K562 (cell line): ENCODE measurements around the gene PLEKHA1.

Experiments used
- CEBPG ChIP-seq, 3 experiments: fragments of 200-800 bp in 1 of 3; sonication (Bioruptor generic) in 1 of 3; sonication (generic) in 1 of 3; formaldehyde crosslinking in 1 of 3; IDR thresholded peaks in 2 of 3; conservative IDR thresholded peaks in 1 of 3; 2 replicates each; pipeline versions ENCODE4 v1.6.1 to v1.8.0; 2016 to 2022; ENCODE audit warnings: missing compliant biosample characterization in 2 of 3, missing genetic modification characterization in 2 of 3, mild to moderate bottlenecking in 1 of 3, missing genetic modification reagents in 1 of 3
- ETV6 ChIP-seq, 3 experiments: fragments of 150-350 bp in 1 of 3; sonication (generic) in 1 of 3; formaldehyde crosslinking in 1 of 3; IDR thresholded peaks; 2 replicates each; pipeline versions ENCODE4 v1.6.1 to v1.8.0; 2014 to 2022; ENCODE audit warnings: borderline replicate concordance in 2 of 3, low read depth in 2 of 3, antibody characterized with exemption in 1 of 3, low read length in 1 of 3, mild to moderate bottlenecking in 1 of 3, missing genetic modification reagents in 1 of 3
- LARP7 ChIP-seq: fragments of 450-650 bp; IDR thresholded peaks from 2 replicates; pipeline ENCODE4 v1.6.1; 2016
- NCOA6 ChIP-seq: fragments of 450-650 bp; IDR thresholded peaks from 2 replicates; pipeline ENCODE4 v1.6.1; 2017; ENCODE audit warnings: mild to moderate bottlenecking
- NFATC3 ChIP-seq: fragments of 450-650 bp; IDR thresholded peaks from 2 replicates; pipeline ENCODE4 v1.6.1; 2017; ENCODE audit warnings: mild to moderate bottlenecking
- POLR2A ChIP-seq: fragments of 450-650 bp; conservative IDR thresholded peaks from 2 replicates; pipeline ENCODE4 v1.6.1; 2016
- SMARCE1 ChIP-seq: fragments of 450-650 bp; IDR thresholded peaks from 2 replicates; pipeline ENCODE4 v1.7.1; 2016; ENCODE audit warnings: mild to moderate bottlenecking
- TF ChIP-seq, protein P1 (sequence below): sonication (generic); formaldehyde crosslinking; IDR thresholded peaks from 2 replicates; pipeline ENCODE4 v1.8.0; 2023; ENCODE audit warnings: missing genetic modification reagents, mild to moderate bottlenecking, borderline replicate concordance
- TF ChIP-seq, protein P2 (sequence below), 3 experiments: fragments of 200-800 bp in 1 of 3; fragments of 250-450 bp in 1 of 3; fragments of 450-650 bp in 1 of 3; sonication (Bioruptor Pico) in 1 of 3; sonication (Bioruptor generic) in 1 of 3; formaldehyde crosslinking in 1 of 3; IDR thresholded peaks; 2 replicates each; pipeline versions ENCODE4 v1.6.1 to v1.8.0; 2016 to 2022; ENCODE audit warnings: mild to moderate bottlenecking in 2 of 3, missing genetic modification characterization in 2 of 3, missing compliant biosample characterization in 1 of 3, moderate library complexity in 1 of 3
- TF ChIP-seq, protein P3 (sequence below): sonication (generic); formaldehyde crosslinking; IDR thresholded peaks from 2 replicates; pipeline ENCODE4 v1.8.1; 2023; ENCODE audit warnings: mild to moderate bottlenecking, missing genetic modification reagents
- TF ChIP-seq, protein P4 (sequence below), 3 experiments: IDR thresholded peaks in 2 of 3; conservative IDR thresholded peaks in 1 of 3; 2 replicates each; pipeline ENCODE4 v1.5.1; 2011 to 2012; ENCODE audit warnings: low read length in 3 of 3, mild to moderate bottlenecking in 3 of 3, control low read depth in 2 of 3, improper control_type of control experiment in 1 of 3, inconsistent platforms in 1 of 3, low read depth in 1 of 3, mixed read lengths in 1 of 3, moderate library complexity in 1 of 3; ENCODE audit not compliant: insufficient read depth in 2 of 3

DNA sequence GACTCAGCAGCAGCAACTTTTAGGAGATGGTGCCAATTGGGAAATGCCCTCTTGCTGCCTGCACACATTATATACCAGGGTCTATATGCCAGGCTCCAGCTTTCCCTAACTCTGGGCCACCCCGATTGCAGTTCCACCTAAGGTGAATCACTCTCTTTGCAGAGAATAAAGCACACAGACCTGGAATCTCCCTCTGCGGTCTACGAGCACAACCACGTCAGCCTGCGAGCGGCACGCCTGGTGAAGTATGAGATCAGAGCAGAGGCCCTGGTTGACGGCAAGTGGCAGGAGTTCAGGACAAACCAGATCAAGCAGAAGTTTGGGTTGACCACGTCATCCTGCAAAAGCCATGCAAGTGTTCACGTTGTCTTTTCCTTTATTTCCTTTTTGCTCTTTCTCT, 38.2 kb upstream of the PLEKHA1 start:
- TF ChIP-seq SMARCE1, result no peak
- TF ChIP-seq, protein P1, sequence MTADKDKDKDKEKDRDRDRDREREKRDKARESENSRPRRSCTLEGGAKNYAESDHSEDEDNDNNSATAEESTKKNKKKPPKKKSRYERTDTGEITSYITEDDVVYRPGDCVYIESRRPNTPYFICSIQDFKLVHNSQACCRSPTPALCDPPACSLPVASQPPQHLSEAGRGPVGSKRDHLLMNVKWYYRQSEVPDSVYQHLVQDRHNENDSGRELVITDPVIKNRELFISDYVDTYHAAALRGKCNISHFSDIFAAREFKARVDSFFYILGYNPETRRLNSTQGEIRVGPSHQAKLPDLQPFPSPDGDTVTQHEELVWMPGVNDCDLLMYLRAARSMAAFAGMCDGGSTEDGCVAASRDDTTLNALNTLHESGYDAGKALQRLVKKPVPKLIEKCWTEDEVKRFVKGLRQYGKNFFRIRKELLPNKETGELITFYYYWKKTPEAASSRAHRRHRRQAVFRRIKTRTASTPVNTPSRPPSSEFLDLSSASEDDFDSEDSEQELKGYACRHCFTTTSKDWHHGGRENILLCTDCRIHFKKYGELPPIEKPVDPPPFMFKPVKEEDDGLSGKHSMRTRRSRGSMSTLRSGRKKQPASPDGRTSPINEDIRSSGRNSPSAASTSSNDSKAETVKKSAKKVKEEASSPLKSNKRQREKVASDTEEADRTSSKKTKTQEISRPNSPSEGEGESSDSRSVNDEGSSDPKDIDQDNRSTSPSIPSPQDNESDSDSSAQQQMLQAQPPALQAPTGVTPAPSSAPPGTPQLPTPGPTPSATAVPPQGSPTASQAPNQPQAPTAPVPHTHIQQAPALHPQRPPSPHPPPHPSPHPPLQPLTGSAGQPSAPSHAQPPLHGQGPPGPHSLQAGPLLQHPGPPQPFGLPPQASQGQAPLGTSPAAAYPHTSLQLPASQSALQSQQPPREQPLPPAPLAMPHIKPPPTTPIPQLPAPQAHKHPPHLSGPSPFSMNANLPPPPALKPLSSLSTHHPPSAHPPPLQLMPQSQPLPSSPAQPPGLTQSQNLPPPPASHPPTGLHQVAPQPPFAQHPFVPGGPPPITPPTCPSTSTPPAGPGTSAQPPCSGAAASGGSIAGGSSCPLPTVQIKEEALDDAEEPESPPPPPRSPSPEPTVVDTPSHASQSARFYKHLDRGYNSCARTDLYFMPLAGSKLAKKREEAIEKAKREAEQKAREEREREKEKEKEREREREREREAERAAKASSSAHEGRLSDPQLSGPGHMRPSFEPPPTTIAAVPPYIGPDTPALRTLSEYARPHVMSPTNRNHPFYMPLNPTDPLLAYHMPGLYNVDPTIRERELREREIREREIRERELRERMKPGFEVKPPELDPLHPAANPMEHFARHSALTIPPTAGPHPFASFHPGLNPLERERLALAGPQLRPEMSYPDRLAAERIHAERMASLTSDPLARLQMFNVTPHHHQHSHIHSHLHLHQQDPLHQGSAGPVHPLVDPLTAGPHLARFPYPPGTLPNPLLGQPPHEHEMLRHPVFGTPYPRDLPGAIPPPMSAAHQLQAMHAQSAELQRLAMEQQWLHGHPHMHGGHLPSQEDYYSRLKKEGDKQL (CRISPR knock-in tag), result no peak
- no peak for TF ChIP-seq ETV6 (IDR thresholded peaks at IDR 0.05; ENCODE audit: borderline replicate concordance in 1 of 2, low read depth in 2 of 2, low read length in 1 of 2)
- TF ChIP-seq ETV6 (CRISPR knock-in tag; IDR thresholded peaks at IDR 0.05; ENCODE audit: borderline replicate concordance), result no peak
- TF ChIP-seq, protein P2, sequence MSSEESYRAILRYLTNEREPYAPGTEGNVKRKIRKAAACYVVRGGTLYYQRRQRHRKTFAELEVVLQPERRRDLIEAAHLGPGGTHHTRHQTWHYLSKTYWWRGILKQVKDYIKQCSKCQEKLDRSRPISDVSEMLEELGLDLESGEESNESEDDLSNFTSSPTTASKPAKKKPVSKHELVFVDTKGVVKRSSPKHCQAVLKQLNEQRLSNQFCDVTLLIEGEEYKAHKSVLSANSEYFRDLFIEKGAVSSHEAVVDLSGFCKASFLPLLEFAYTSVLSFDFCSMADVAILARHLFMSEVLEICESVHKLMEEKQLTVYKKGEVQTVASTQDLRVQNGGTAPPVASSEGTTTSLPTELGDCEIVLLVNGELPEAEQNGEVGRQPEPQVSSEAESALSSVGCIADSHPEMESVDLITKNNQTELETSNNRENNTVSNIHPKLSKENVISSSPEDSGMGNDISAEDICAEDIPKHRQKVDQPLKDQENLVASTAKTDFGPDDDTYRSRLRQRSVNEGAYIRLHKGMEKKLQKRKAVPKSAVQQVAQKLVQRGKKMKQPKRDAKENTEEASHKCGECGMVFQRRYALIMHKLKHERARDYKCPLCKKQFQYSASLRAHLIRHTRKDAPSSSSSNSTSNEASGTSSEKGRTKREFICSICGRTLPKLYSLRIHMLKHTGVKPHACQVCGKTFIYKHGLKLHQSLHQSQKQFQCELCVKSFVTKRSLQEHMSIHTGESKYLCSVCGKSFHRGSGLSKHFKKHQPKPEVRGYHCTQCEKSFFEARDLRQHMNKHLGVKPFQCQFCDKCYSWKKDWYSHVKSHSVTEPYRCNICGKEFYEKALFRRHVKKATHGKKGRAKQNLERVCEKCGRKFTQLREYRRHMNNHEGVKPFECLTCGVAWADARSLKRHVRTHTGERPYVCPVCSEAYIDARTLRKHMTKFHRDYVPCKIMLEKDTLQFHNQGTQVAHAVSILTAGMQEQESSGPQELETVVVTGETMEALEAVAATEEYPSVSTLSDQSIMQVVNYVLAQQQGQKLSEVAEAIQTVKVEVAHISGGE (CRISPR knock-in tag; IDR thresholded peaks at IDR 0.05), result no peak
- no peak for TF ChIP-seq LARP7
- TF ChIP-seq, protein P3, sequence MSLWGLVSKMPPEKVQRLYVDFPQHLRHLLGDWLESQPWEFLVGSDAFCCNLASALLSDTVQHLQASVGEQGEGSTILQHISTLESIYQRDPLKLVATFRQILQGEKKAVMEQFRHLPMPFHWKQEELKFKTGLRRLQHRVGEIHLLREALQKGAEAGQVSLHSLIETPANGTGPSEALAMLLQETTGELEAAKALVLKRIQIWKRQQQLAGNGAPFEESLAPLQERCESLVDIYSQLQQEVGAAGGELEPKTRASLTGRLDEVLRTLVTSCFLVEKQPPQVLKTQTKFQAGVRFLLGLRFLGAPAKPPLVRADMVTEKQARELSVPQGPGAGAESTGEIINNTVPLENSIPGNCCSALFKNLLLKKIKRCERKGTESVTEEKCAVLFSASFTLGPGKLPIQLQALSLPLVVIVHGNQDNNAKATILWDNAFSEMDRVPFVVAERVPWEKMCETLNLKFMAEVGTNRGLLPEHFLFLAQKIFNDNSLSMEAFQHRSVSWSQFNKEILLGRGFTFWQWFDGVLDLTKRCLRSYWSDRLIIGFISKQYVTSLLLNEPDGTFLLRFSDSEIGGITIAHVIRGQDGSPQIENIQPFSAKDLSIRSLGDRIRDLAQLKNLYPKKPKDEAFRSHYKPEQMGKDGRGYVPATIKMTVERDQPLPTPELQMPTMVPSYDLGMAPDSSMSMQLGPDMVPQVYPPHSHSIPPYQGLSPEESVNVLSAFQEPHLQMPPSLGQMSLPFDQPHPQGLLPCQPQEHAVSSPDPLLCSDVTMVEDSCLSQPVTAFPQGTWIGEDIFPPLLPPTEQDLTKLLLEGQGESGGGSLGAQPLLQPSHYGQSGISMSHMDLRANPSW, result no peak
- no peak for TF ChIP-seq NCOA6
- TF ChIP-seq POLR2A, result no peak
- TF ChIP-seq CEBPG (CRISPR knock-in tag; IDR thresholded peaks at IDR 0.05), result no peak
- TF ChIP-seq CEBPG (tag; conservative IDR thresholded peaks at IDR 0.05 in 1 of 2, IDR thresholded peaks at IDR 0.05 in 1 of 2), result no peak
- TF ChIP-seq, protein P4, sequence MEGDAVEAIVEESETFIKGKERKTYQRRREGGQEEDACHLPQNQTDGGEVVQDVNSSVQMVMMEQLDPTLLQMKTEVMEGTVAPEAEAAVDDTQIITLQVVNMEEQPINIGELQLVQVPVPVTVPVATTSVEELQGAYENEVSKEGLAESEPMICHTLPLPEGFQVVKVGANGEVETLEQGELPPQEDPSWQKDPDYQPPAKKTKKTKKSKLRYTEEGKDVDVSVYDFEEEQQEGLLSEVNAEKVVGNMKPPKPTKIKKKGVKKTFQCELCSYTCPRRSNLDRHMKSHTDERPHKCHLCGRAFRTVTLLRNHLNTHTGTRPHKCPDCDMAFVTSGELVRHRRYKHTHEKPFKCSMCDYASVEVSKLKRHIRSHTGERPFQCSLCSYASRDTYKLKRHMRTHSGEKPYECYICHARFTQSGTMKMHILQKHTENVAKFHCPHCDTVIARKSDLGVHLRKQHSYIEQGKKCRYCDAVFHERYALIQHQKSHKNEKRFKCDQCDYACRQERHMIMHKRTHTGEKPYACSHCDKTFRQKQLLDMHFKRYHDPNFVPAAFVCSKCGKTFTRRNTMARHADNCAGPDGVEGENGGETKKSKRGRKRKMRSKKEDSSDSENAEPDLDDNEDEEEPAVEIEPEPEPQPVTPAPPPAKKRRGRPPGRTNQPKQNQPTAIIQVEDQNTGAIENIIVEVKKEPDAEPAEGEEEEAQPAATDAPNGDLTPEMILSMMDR (IDR thresholded peaks at IDR 0.05 in 2 of 3, conservative IDR thresholded peaks at IDR 0.05 in 1 of 3; ENCODE audit: insufficient read depth in 2 of 3, low read depth in 1 of 3, low read length in 3 of 3), result no peak
- no peak for TF ChIP-seq NFATC3
